HEK293T (cell line): ENCODE measurements around the gene B4GALT5.

ENCODE experiments used
- CTBP1 ChIP-seq: fragments of 450-650 bp; IDR thresholded peaks from 2 replicates; pipeline ENCODE4 v1.6.1; 2016; ENCODE audit warnings: borderline replicate concordance
- TF ChIP-seq, protein P1 (sequence below): fragments of 450-650 bp; IDR thresholded peaks from 2 replicates; pipeline ENCODE4 v1.6.1; 2016

DNA sequence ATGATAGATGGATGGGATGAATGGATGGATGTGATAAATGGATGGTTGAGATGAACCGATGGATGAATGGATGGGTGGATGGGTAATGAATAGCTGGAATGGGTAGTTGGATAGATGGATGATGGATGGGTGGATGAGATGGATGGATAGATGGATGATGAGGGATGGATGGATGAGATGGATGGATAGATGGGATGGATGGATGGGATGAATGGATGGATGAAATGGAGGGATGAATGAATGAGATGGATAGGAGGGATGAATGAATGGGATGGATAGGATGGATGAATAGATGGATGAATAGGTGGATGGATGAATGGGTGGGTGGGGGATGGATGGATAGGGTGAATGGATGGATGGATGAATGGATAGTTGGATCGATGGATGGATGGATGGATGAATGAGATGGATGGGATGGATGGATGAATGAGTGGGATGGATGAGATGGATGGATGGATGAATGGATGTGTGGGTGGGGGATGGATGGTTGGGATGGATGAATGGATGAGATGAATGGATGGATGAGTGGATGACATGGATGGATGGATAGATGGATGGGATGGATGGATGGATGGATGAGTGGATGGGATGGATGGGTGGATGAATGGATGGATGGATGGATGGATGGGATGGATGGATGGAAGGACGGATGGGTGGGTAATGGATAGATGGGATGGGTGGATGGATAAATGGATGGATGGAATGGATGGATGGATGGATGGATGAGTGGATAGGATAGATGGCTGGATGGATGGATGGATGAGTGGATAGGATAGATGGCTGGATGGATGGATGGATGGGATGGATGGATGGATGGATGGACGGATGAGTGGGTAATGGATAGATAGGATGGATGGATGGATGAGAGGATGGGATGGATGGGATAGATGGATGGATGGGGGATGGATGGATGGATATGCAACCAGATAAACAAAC is 94.3 kb downstream of the B4GALT5 start:
- TF ChIP-seq, protein P1, sequence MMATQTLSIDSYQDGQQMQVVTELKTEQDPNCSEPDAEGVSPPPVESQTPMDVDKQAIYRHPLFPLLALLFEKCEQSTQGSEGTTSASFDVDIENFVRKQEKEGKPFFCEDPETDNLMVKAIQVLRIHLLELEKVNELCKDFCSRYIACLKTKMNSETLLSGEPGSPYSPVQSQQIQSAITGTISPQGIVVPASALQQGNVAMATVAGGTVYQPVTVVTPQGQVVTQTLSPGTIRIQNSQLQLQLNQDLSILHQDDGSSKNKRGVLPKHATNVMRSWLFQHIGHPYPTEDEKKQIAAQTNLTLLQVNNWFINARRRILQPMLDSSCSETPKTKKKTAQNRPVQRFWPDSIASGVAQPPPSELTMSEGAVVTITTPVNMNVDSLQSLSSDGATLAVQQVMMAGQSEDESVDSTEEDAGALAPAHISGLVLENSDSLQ = no peak
- TF ChIP-seq CTBP1 = no peak
